Lung (tissue), 12 donors: ENCODE results near the gene PLD6. TPM values are rescaled to one million over a fixed set of nuclear protein-coding genes. Genes with fewer than 3 reads are reported as not detected.

Experiments
- ATAC-seq: fragments of 200-7000 bp; cut with Tn5 transposase; one replicate; pipeline ENCODE4 v1.9.1; 2020; ENCODE audit warnings: moderate number of reproducible peaks; ENCODE audit not compliant: insufficient read depth, low FRiP score
- DNase-seq, 3 donors: peaks; one replicate each; pipeline ENCODE4 v3.0.0-alpha.2; 2013 to 2017
- H3K27ac ChIP-seq, 2 donors: one replicate each; pipeline ENCODE4 v1.5.1; 2013; ENCODE audit warnings: mild to moderate bottlenecking in 2 of 2, moderate library complexity in 2 of 2, control low read depth in 1 of 2, inconsistent platforms in 1 of 2, low read depth in 1 of 2, low read length in 1 of 2
- H3K27me3 ChIP-seq, 3 donors: one replicate each; pipeline ENCODE4 v1.5.1; 2013; ENCODE audit warnings: low read length in 2 of 3; ENCODE audit not compliant: control insufficient read depth in 3 of 3, insufficient read depth in 3 of 3
- H3K36me3 ChIP-seq, 4 donors: one replicate each; pipeline ENCODE4 v1.5.1; 2013; ENCODE audit warnings: low read length in 4 of 4, mild to moderate bottlenecking in 1 of 4, moderate library complexity in 1 of 4; ENCODE audit not compliant: control insufficient read depth in 4 of 4, insufficient read depth in 4 of 4
- H3K4me1 ChIP-seq, 5 donors: one replicate each; pipeline ENCODE4 v1.5.1; 2013; ENCODE audit warnings: low read length in 5 of 5, mild to moderate bottlenecking in 2 of 5, moderate library complexity in 1 of 5; ENCODE audit not compliant: control insufficient read depth in 5 of 5, insufficient read depth in 5 of 5
- H3K4me3 ChIP-seq: one replicate; pipeline ENCODE4 v1.5.1; 2013; ENCODE audit warnings: mild to moderate bottlenecking, control low read depth, moderate library complexity
- H3K9ac ChIP-seq, 2 donors: one replicate each; pipeline ENCODE4 v1.5.1; 2013; ENCODE audit warnings: low read length in 2 of 2, control low read depth in 1 of 2; ENCODE audit not compliant: insufficient read depth in 1 of 2
- H3K9me3 ChIP-seq, 4 donors: one replicate each; pipeline ENCODE4 v1.5.1; 2013; ENCODE audit warnings: low read length in 3 of 4, mild to moderate bottlenecking in 1 of 4, moderate library complexity in 1 of 4; ENCODE audit not compliant: control insufficient read depth in 4 of 4, insufficient read depth in 3 of 4
- WGBS, 2 donors: extraction: QIAGEN DNeasy Blood & Tissue Kit; methylation state at CpG; one replicate each; pipeline ENCODE4 v1.1.7; 2013; 5-methylcytosine and 5-hydroxymethylcytosine counted together
- polyA plus RNA-seq, 2 donors: library from polyadenylated mRNA; stranded (reverse); fragments of 200-250 nt; gene quantifications; one replicate each; pipeline ENCODE4 v1.2.1, GENCODE V29; 2013
- total RNA-seq, 2 donors: library from RNA; depleted of rRNA in 1 of 2; stranded (reverse); fragments of >200 nt in 1 of 2; gene quantifications; one replicate each; pipeline ENCODE4 v1.2.1, GENCODE V29; 2014 to 2021
- TF ChIP-seq, protein P1 (sequence below): IDR thresholded peaks from 2 replicates; pipeline ENCODE4 v1.5.1; 2012; ENCODE audit warnings: mild to moderate bottlenecking; ENCODE audit errors: control extremely low read depth, extremely low read depth
- donor health status: control.
- donor health status: control.
- donor health status: Bipolar disorder and iron deficiency.
- donor health status: healthy.
- donor health status: DM: yes; HTN: yes; CAD: no.

The PLD6 gene
- total and polyA plus RNA-seq, 4 donors = 3.2 to 7.7 (median 5.2) TPM

DNA sequence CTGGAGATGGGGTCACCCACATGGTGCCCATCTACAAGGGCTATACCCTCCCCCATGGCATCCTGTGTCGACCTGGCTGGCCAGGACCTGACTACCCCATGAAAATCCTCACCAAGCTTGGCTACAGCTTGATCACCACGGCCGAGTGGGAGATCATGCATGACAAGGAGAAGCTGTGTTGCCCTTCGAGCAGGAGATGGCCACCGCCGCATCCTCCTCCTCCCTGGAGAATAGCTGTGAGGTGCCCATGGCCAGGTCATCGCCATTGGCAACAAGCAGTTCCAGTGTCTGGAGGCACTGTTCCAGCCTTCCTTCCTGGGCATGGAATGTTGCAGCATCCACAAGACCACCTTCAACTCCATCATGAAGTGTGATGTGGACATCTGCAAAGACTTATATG lies 36.1 kb upstream of the PLD6 start:
- DNase-seq (no peak), ATAC-seq (no peak)
- TF ChIP-seq, protein P1, sequence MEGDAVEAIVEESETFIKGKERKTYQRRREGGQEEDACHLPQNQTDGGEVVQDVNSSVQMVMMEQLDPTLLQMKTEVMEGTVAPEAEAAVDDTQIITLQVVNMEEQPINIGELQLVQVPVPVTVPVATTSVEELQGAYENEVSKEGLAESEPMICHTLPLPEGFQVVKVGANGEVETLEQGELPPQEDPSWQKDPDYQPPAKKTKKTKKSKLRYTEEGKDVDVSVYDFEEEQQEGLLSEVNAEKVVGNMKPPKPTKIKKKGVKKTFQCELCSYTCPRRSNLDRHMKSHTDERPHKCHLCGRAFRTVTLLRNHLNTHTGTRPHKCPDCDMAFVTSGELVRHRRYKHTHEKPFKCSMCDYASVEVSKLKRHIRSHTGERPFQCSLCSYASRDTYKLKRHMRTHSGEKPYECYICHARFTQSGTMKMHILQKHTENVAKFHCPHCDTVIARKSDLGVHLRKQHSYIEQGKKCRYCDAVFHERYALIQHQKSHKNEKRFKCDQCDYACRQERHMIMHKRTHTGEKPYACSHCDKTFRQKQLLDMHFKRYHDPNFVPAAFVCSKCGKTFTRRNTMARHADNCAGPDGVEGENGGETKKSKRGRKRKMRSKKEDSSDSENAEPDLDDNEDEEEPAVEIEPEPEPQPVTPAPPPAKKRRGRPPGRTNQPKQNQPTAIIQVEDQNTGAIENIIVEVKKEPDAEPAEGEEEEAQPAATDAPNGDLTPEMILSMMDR = no peak
- Histone ChIP-seq H3K9me3 (no peaks in the 10 kb centered on the region), H3K27ac (no peak overlapping the region), H3K4me3 (no peak overlapping the region), H3K36me3 (peaks cover 4 to 11% (median 6%) of the 10 kb centered on the region in 4 donors), H3K9ac (no peak overlapping the region), H3K4me1 (no peaks in the 10 kb centered on the region), H3K27me3 (no peaks in the 10 kb centered on the region)
- 94 to 96% methylated on average over 7 of the region's 7 CpGs for WGBS, 2 donors

DNA sequence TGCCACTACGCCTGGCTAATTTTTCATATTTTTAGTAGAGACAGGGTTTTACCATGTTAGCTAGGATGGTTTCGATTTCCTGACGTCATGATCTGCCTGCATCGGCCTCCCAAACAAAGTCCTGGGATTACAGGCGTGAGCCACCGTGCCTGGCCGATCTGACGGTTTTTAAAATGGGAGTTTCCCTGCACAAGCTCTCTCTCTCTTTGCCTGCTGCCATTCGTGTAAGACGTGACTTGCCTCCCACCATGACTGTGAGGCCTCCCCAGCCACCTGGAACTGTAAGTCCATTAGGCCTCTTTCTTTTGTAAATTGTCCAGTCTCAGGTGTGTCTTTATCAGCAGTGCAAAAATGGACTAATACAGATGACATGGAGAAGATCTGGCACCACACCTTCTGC lies 35.5 kb upstream of the PLD6 start:
- TF ChIP-seq, protein P1 = no peak
- peaks cover 0 to 5% (median 3%) of the 10 kb centered on the region in 4 donors for H3K36me3 ChIP-seq
- no peaks in the 10 kb centered on the region for H3K4me1 ChIP-seq
- H3K9ac ChIP-seq = no peak overlapping the region
- ATAC-seq (no peak), DNase-seq (no peak)
- no peaks in the 10 kb centered on the region for H3K27me3 ChIP-seq
- H3K27ac ChIP-seq = no peak overlapping the region
- no peak overlapping the region for H3K4me3 ChIP-seq
- 88 to 90% methylated on average over 10 of the region's 10 CpGs for WGBS, 2 donors
- no peaks in the 10 kb centered on the region for H3K9me3 ChIP-seq

DNA sequence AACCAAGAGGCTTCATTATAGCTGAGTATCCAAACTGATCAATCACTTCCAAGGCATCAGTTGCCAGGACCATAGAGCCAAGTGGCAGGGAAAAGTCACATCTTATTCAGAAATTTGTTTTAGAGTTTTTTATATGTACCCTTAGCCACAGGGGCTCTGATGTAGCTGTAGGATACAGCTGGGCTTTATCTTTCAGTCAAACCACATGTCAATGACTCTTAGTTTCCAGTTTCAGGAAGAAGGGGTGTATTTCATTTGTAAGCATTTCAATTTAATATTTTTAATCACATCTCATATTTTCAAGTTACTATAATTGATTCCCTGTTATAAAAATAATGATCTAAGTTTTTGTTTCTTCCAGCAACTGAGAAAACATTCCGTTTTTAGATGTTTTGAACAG lies 33.7 kb upstream of the PLD6 start:
- Histone ChIP-seq H3K9ac (no peak overlapping the region), H3K4me3 (no peak overlapping the region), H3K4me1 (peaks cover 0 to 13% (median 7%) of the 10 kb centered on the region in 5 donors), H3K9me3 (no peaks in the 10 kb centered on the region), H3K27ac (no peak overlapping the region), H3K36me3 (peaks cover 0 to 2% (median 0%) of the 10 kb centered on the region in 4 donors), H3K27me3 (no peaks in the 10 kb centered on the region)
- DNase-seq (no peak), ATAC-seq (no peak)
- TF ChIP-seq, protein P1 = no peak
- 58 to 66% methylated on average over 1 of the region's 1 CpG for WGBS, 2 donors
